K562 (cell line): ENCODE data around the gene SHANK1. TPM values are rescaled to one million over a fixed set of nuclear protein-coding genes. Genes with fewer than 3 reads are reported as not detected.

Source experiments
- ATAC-seq: fragments of 200-7000 bp; cut with Tn5 transposase; 3 replicates; pipeline ENCODE4 v1.9.1; 2020; ENCODE audit warnings: moderate library complexity
- BruUV-seq: library from RNA; stranded (reverse); fragments of 400-500 nt; replicated peaks from 2 replicates; lab custom pipeline; 2021; lab: Mats Ljungman, UMichigan
- CTCF ChIA-PET: fragments of 300-600 bp; formaldehyde crosslinking; extraction: SDS; loops from one replicate; lab custom pipeline; 2021; ENCODE audit warnings: low intra/inter-chr PET ratio; lab: Yijun Ruan, JAX
- POLR2A ChIA-PET: fragments of 300-600, 350-650 bp; sonication (Branson Sonifier 250); formaldehyde crosslinking; extraction: SDS; loops from one replicate; lab custom pipeline; 2021; ENCODE audit warnings: antibody characterized with exemption, inconsistent platforms; lab: Yijun Ruan, JAX
- DNase-seq, 4 experiments: peaks; one replicate each; pipeline versions ENCODE4 v3.0.0 to v3.0.0-alpha.2; 2011 to 2018; ENCODE audit warnings: low spot score in 3 of 4, mixed read lengths in 3 of 4; ENCODE audit errors: extremely low read depth in 1 of 4
- FAIRE-seq: peaks from 2 replicates; lab custom pipeline; 2011; peaks lifted over from hg19 to GRCh38; lab: Jason Lieb, UNC
- H2AFZ ChIP-seq: 2 replicates; pipeline ENCODE4 v1.6.0; 2011; ENCODE audit warnings: low read depth, low read length, control low read depth, inconsistent platforms
- H3K27ac ChIP-seq: fragments of 200-600 bp; 3 replicates; pipeline ENCODE4 v1.8.0; 2011; ENCODE audit warnings: low read depth, mild to moderate bottlenecking, control low read depth, inconsistent platforms, low read length, moderate library complexity, mixed read lengths; ENCODE audit errors: extremely low read depth
- H3K27me3 ChIP-seq, 2 experiments: fragments of 300-600 bp in 1 of 2; 2 replicates in 1 of 2; 3 replicates in 1 of 2; pipeline versions ENCODE4 v1.6.0 to v1.8.0; 2011; ENCODE audit warnings: inconsistent platforms in 2 of 2, low read length in 2 of 2, mild to moderate bottlenecking in 1 of 2, mixed read lengths in 1 of 2, moderate library complexity in 1 of 2; ENCODE audit not compliant: control insufficient read depth in 2 of 2, insufficient read depth in 2 of 2
- H3K36me3 ChIP-seq: fragments of 300-600 bp; 3 replicates; pipeline ENCODE4 v1.8.0; 2011; ENCODE audit warnings: mild to moderate bottlenecking, low read length, inconsistent platforms; ENCODE audit not compliant: control insufficient read depth, insufficient read depth
- H3K4me1 ChIP-seq, 2 experiments: fragments of 200-600 bp in 1 of 2; replicated peaks in 1 of 2; 2 replicates in 1 of 2; 3 replicates in 1 of 2; pipeline versions ENCODE4 v1.5.1 to v1.8.0; 2011; ENCODE audit warnings: inconsistent platforms in 2 of 2, low read length in 2 of 2, mild to moderate bottlenecking in 1 of 2, mixed read lengths in 1 of 2, moderate library complexity in 1 of 2; ENCODE audit not compliant: control insufficient read depth in 2 of 2, insufficient read depth in 2 of 2
- H3K4me2 ChIP-seq: 2 replicates; pipeline ENCODE4 v1.6.1; 2011; ENCODE audit warnings: low read length, control low read depth, inconsistent platforms, mixed read lengths; ENCODE audit not compliant: insufficient read depth
- H3K4me3 ChIP-seq: fragments of 200-600 bp; sonication (generic), shearing (Covaris generic); 2 replicates; pipeline ENCODE4 v1.5.1; 2016; ENCODE audit warnings: control low read depth, inconsistent platforms
- H3K79me2 ChIP-seq: fragments of 200-600 bp; 3 replicates; pipeline ENCODE4 v1.8.0; 2011; ENCODE audit warnings: low read length, inconsistent platforms; ENCODE audit not compliant: control insufficient read depth, insufficient read depth
- H3K9ac ChIP-seq, 2 experiments: 2 replicates each; pipeline versions ENCODE4 v1.6.0 to v1.6.1; 2011; ENCODE audit warnings: low read depth in 2 of 2, low read length in 2 of 2, control low read depth in 1 of 2, inconsistent platforms in 1 of 2, mild to moderate bottlenecking in 1 of 2, mixed read lengths in 1 of 2; ENCODE audit not compliant: insufficient read depth in 1 of 2
- H3K9me1 ChIP-seq: one replicate; pipeline ENCODE4 v1.6.0; 2011; ENCODE audit warnings: inconsistent platforms, mild to moderate bottlenecking, low read length, moderate library complexity; ENCODE audit not compliant: control insufficient read depth, insufficient read depth
- H3K9me3 ChIP-seq: replicated peaks from 2 replicates; pipeline ENCODE4 v1.5.1; 2011; ENCODE audit warnings: low read depth, low read length, inconsistent platforms; ENCODE audit not compliant: control insufficient read depth, insufficient read depth
- H4K20me1 ChIP-seq: replicated peaks from 2 replicates; pipeline ENCODE4 v1.6.1; 2011; ENCODE audit warnings: low read length, inconsistent platforms, mixed read lengths; ENCODE audit not compliant: control insufficient read depth, insufficient read depth
- FOXK1 ChIP-seq: sonication (generic); formaldehyde crosslinking; IDR thresholded peaks from 2 replicates; pipeline ENCODE4 v1.8.0; 2022; ENCODE audit warnings: missing genetic modification reagents, mild to moderate bottlenecking, borderline replicate concordance
- KLF1 ChIP-seq: fragments of 450-650 bp; IDR thresholded peaks from 2 replicates; pipeline ENCODE4 v1.6.1; 2016; ENCODE audit warnings: missing genetic modification characterization, missing compliant biosample characterization
- PCBP1 ChIP-seq: fragments of 200-400 bp; formaldehyde crosslinking; IDR thresholded peaks from 2 replicates; pipeline ENCODE4 v1.6.1; 2018; ENCODE audit warnings: mild to moderate bottlenecking, low read depth, low read length; ENCODE audit not compliant: poor library complexity, severe bottlenecking
- SREBF1 ChIP-seq: fragments of 150-350 bp; IDR thresholded peaks from 2 replicates; pipeline ENCODE4 v1.6.1; 2014; ENCODE audit warnings: antibody characterized with exemption, low read depth, low read length, borderline replicate concordance
- YY1 ChIP-seq, 3 experiments: IDR thresholded peaks; 2 replicates each; pipeline ENCODE4 v1.6.1; 2011; ENCODE audit warnings: low read length in 2 of 3, mild to moderate bottlenecking in 2 of 3, moderate library complexity in 2 of 3, borderline replicate concordance in 1 of 3, control low read depth in 1 of 3, low read depth in 1 of 3; ENCODE audit not compliant: insufficient read depth in 3 of 3, insufficient replicate concordance in 2 of 3, control insufficient read depth in 1 of 3, insufficient read length in 1 of 3; ENCODE audit errors: extremely low read depth in 1 of 3
- WGBS: fragments of 100-300 bp; shearing (Covaris generic); methylation state at CpG from one replicate; pipeline ENCODE4 v1.1.6; 2016; ENCODE audit warnings: low coverage, mixed read lengths; ENCODE audit not compliant: insufficient coverage; ENCODE audit errors: missing lambda C conversion rate; 5-methylcytosine and 5-hydroxymethylcytosine counted together
- in situ Hi-C: fragments of 300-500 bp; cut with MboI; formaldehyde crosslinking; loops from 4 replicates; pipeline ENCODE4 v1.15.0; 2018; ENCODE audit warnings: inconsistent platforms, mixed read lengths
- intact Hi-C: fragments of 100-400 bp; cut with micrococcal nuclease; formaldehyde crosslinking; loops from 2 replicates; pipeline ENCODE4 v1.14.2; 2022
- polyA plus RNA-seq, 8 experiments: library from polyadenylated mRNA; depleted of rRNA in 4 of 8; stranded (reverse) in 5 of 8; unstranded in 3 of 8; fragments of >200 nt; fragmentation: Nextera tagmentation in 2 of 8; fragmentation: Illumina TruSeq in 1 of 8; extraction: Ambion mirVana in 2 of 8; extraction: Trizol in 1 of 8; gene quantifications; 2 replicates each; pipeline versions ENCODE4 v1.2.1 to v1.2.3, GENCODE V29; 2011 to 2014; ENCODE audit warnings: inconsistent platforms in 1 of 8, missing spikeins in 1 of 8
- total RNA-seq, 7 experiments: library from RNA; depleted of rRNA in 6 of 7; stranded (reverse); fragments of >200 nt in 6 of 7; fragmentation: Illumina TruSeq in 2 of 7; extraction: Trizol in 2 of 7; gene quantifications; 2 replicates each; pipeline versions ENCODE4 v1.2.1 to v1.2.3, GENCODE V29; 2011 to 2021; ENCODE audit warnings: low replicate concordance in 1 of 7

The SHANK1 gene
- total and polyA plus RNA-seq, 9 of the 15 experiments (the other 6 are each of a cell fraction or from before 2014, with no cell fraction given): 0.33 to 1.3 (median 0.55) TPM; not detected in 2

GRCh38 chr19:50717891-50718254 lies 1.7 kb downstream of the SHANK1 start:
- Histone ChIP-seq H3K4me1 (peaks cover 0 to 48% of the 10 kb centered on the region in 2 experiments; a peak in 4 of 5 replicates), H4K20me1 (peaks cover 5% of the 10 kb centered on the region; the same call in 1 of the 2 replicates), H3K79me2 (no peaks in the 10 kb centered on the region), H3K27ac (no peak overlapping the region), H3K4me3 (no peak overlapping the region), H3K36me3 (no peaks in the 10 kb centered on the region), H2AFZ (no peak overlapping the region), H3K27me3 (peaks cover 8 to 42% of the 10 kb centered on the region in 2 experiments; a peak in 4 of 5 replicates), H3K9me3 (no peaks in the 10 kb centered on the region), H3K4me2 (no peak overlapping the region), H3K9me1 (no peaks in the 10 kb centered on the region), H3K9ac (no peak overlapping the region)
- WGBS: 10% methylated on average over 2 of the region's 13 CpGs
- BruUV-seq: no TSS peak
- ATAC-seq: no peak
- FAIRE-seq: no peak
- ChIA-PET POLR2A (no interaction called here), CTCF (no interaction called here)
- TF ChIP-seq SREBF1: no peak
- TF ChIP-seq YY1 (IDR thresholded peaks at IDR 0.05; ENCODE audit: borderline replicate concordance in 1 of 3, control insufficient read depth in 1 of 3, extremely low read depth in 1 of 3, insufficient read depth in 3 of 3, insufficient read length in 1 of 3, insufficient replicate concordance in 2 of 3, low read depth in 1 of 3, low read length in 2 of 3): no peak
- TF ChIP-seq PCBP1: peak; percentile 14
- TF ChIP-seq FOXK1 (CRISPR knock-in tag): no peak
- TF ChIP-seq KLF1 (tag): no peak
- DNase-seq: no peak
- in situ Hi-C loops (no loop called here), intact Hi-C loops (no loop called here)
